GM18867 (cell line): ENCODE measurements around the gene MED13.
"Not testable (repeated sequence)": the region's sequence is repeated elsewhere in the genome, so short reads cannot be mapped to it uniquely, and the experiment has no call there.

ENCODE experiments used
- ATAC-seq: cut with Tn5 transposase; IDR thresholded peaks from one replicate; pipeline ENCODE4 v1.9.1; 2021; ENCODE audit warnings: mild to moderate bottlenecking, moderate library complexity; ENCODE audit not compliant: unreplicated experiment

The MED13 gene

DNA sequence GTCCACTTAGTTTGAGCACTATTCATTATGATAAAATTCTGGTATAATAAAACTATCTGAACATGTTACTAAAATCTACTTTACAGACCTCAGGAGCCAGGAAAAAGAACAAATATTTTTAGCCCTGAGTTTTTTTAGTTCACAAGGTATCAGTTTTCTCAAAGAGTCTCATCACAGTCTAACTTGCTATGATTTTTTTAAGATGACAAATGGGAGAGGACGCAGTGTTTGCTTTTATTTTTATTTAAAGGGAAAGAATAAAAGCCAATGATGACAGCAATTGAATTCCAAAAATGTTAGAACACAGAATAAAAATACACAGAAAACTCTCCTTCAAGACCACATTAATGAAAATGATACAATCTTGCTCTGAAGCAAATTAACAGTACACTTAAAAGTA is 7.4 kb downstream of the MED13 start:
- ATAC-seq, result no peak

GRCh38 chr17:62052765-62053338 is 12.2 kb downstream of the MED13 start:
- ATAC-seq, result no peak

DNA sequence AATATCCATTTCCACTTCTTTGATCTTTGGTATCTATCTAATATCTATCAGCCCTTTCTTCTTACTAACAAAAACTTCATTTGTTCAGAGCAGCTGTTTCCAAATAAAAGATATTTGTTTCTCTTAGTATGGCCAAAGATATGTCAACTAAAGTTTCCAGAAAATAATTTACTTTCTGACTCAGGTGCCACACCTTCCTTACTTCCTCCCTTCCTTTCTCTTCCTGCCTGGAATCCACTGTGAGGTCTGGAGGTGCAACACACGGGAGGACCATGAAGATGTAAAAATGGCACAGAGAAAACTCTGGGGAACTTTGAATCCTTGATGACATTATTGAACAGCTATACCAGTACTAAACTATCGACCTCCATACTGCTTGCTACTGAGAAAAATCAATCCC is 14.0 kb downstream of the MED13 start:
- no peak for ATAC-seq

DNA sequence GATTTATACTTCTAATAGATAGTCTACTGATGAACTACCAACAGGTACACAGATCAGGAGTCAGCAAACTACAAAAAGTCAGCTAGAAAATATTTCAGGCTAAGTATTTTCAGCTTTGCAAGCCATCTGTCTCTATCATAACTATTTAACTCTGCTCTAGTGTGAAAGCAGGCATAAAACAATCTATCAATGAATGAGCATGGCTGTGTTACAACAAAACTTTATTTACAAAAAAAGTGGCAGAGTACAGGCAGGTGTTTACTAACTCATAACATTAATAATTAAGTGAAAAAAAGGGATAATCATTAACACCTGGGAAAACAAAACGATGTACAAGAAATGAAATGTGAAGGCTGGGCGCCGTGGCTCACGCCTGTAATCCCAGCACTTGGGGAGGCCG is 15.8 kb downstream of the MED13 start:
- no peak for ATAC-seq

DNA sequence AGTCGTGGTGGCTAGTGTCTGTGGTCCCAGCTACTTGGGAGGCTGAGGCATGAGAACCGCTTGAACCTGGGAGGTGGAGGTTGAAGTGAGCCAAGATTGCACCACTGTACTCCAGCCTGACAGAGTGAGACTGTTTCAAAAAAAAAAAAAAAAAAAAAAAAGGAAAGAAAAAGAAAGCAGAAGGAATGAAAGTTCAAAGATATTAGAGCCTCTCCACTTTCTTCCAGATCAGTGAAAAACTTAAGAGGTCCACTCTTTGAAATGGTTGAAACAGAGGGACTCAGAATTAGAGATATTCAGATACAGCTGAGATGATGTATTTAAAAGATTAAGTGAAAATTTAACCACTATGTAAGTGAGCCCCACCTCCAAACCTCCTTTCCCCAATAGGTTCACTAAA is 16.8 kb downstream of the MED13 start:
- no peak for ATAC-seq

- ATAC-seq, result no peak
These were observed 19.6 kb downstream of the MED13 start for GRCh38 chr17:62045517-62045916.

- ATAC-seq, result no peak
These were observed 20.0 kb downstream of the MED13 start for GRCh38 chr17:62045109-62045508.

DNA sequence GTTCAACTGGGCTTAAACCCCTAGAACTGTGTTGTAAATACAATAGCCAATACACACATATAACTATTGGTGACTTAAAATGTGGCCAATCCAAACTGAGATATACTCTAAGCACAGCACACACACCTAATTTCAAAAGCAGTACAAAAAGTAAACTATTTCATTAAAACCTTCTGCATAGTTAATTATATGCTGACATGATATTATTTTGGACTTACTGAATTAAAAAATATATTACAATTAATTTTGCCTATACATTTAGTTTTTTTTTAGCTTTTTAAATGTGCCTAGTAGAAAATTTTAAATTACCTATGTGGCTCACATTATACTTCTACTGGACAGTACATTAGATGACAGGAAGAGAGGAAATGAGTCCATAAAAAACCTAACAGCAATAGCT is 21.5 kb downstream of the MED13 start:
- ATAC-seq, result no peak

DNA sequence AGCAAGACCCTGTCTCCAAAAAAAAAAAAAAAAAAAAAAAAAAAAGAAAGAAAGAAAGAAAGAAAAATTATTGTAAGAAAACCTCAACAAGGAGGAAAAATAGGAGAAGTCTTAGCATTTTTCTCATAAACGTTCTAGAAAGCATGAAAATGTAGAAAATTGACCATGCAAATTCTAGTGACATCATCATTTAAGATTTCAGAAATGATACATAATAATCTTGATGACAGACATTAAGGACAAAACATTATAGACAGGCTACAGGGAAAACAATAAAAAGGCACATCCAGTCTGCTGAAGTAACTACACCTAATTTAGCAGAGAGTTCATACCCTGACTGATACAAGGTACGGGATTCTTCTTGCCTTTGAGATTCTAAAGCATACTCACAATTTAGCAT is 21.9 kb downstream of the MED13 start:
- ATAC-seq, result no peak

DNA sequence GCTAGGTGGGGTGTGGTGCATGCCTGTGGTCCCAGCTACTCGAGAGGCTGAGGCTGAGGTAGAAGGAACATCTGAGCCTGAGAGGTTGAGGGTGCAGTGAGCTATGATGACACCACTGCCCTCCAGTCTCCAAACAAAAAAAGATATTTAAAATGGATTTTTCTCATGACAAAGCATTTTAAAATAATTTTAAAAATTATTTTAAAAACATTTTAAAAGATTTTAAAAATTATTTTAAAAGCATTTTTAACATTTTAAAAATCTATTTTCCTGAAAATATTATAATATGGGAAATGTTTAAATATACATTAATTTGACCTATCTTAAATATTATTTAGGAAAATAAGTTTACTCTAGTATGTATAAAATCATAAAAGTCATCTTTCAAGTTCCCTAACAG is 26.8 kb downstream of the MED13 start:
- ATAC-seq, result no peak

DNA sequence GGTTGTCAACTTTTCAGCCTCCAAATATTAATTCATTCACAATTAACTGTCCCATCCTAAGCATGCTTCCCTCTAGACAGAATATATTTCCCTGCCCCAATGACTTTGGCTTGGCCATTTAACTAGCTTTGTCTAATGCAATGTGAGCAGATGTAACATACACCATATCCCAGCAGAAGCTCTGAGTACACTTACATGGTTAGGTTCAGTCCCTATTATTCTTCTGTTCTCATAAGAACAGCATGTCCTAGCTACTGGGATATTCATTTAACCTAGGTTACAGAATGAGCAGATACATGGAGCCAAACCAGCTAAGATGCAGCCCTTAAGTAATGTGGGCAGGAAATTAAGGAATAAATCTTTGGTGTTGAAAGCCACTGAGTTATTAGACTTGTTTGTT is 31.8 kb downstream of the MED13 start:
- no peak for ATAC-seq

GRCh38 chr17:62032480-62032879 is 32.6 kb downstream of the MED13 start:
- ATAC-seq, result no peak

DNA sequence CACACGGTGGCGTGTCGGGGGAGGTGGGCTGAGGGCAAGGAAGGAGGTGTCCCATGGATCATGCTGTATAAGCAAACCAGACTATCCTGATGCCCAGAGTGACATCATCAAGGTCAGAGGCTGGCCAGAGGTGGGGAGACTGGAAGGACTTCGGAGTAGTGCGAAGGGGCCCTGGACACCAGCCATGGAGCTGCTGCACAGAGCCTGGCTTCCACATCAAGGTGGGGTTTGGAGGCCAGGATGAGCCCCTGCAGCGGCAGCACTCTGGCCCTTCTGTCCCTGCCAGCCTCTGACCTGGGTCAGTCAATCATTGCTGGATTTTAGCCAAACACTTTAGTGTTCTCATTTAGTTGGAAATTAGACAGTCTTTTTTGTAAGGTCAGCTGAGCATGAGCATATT is 34.8 kb downstream of the MED13 start:
- no peak for ATAC-seq

- no peak for ATAC-seq
These were observed 40.2 kb downstream of the MED13 start for GRCh38 chr17:62024866-62025265.

DNA sequence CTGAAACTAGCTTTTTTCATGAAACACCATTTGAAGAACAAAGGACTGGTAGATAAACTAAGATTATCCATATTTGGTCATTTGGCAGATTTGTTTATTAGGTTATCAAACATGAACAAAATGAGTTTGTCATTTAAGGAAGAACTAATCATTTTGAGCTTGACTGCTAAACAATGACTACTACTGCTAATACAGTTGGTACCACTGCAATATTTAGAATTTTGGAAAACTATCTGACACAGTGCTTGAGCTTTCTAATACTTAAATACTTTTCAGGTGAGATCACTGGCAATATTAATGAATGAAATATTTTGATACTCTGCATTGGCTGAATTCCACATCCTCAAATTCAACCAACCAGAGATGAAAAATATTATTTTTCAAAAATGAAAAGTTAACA is 47.2 kb downstream of the MED13 start:
- no peak for ATAC-seq

GRCh38 chr17:62017496-62017895 is 47.6 kb downstream of the MED13 start:
- ATAC-seq, result no peak

GRCh38 chr17:62014526-62014925 is 50.6 kb downstream of the MED13 start:
- no peak for ATAC-seq

DNA sequence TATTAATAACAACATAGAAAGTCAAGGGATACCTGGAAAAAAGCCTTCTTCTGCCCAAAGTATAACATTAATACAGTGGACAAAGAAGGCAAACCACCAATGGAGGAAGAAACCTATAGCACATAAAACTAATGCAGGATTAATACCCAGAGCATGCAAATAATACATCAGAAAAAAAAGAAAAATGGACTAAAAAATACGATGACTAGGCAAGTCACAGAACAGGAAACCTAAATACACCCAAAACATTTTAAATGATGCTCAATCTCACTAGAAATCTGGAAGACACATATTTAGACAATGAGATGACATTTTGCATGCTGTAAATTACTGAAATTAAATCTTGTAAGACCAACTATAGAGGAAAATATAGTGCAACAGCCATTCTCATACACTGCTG is 55.9 kb downstream of the MED13 start:
- ATAC-seq, result no peak

GRCh38 chr17:62008294-62008693 is 56.8 kb downstream of the MED13 start:
- no peak for ATAC-seq

- no peak for ATAC-seq
These were observed 60.7 kb downstream of the MED13 start for GRCh38 chr17:62004388-62004787.

DNA sequence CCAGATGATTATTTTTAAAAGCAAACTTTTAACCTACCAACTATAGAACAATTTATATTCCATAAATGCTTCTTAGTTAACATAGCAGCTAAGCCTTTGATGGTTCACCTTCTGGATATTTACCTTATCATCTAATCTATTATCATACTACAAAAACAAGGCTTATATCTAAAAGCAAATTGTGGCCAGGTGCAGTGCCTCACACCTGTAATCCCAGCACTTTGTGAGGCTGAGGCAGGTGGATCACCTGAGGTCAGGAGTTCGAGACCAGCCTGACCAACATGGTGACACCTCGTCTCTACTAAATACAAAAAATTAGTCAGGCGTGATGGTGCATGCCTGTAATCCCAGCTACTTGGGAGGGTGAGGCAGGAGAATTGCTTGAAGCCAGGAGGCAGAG is 61.9 kb downstream of the MED13 start:
- not testable (repeated sequence) for ATAC-seq

- no peak for ATAC-seq
These were observed 64.0 kb downstream of the MED13 start for GRCh38 chr17:62001105-62001504.

- no peak for ATAC-seq
These were observed 64.9 kb downstream of the MED13 start for GRCh38 chr17:62000186-62000585.

- ATAC-seq, result not testable (repeated sequence)
These were observed 66.5 kb downstream of the MED13 start for GRCh38 chr17:61998534-61998933.
